Measurements from ENCODE around the gene AGA. TPM values are rescaled to one million over a fixed set of nuclear protein-coding genes. Genes with fewer than 3 reads are reported as not detected.

The AGA gene
- total and polyA plus RNA-seq, 2 donors (not counting 1 experiment from before 2014, with no cell fraction given) = 28.2 to 35.3 TPM

DNA sequence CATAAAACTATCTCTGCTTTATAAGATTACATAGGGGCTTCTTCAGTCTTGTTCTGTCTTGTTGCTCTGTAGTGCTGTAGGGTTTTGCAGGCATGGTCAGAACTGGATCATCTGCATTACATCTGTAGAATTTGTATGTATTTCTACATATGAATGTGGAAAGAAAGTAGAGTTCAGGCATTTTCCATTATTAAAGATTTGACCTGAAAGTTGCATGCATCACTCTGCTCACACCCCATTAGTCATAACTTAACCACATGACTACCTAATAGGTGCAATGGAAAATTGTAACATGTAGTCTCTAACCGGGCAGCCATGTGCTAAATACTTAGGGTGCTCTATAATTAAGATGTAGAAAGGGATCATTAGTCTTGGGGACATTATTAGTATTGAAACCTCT, 45.7 kb upstream of the AGA start:
- no peaks in the 10 kb centered on the region for H3K27me3 Mint-ChIP-seq
- no CpG with 5 or more reads among the region's 1 CpG for WGBS (ENCODE audit: insufficient coverage)
- H2AFZ ChIP-seq (ENCODE audit: insufficient read depth, low read depth, low read length, poor library complexity, severe bottlenecking) = no peak overlapping the region
- H3K27ac ChIP-seq (ENCODE audit: low read length in 2 of 2) = no peak overlapping the region
- no peaks in the 10 kb centered on the region for H3K9me3 Mint-ChIP-seq (ENCODE audit: insufficient read depth)
- no peak overlapping the region for H3K4me3 Mint-ChIP-seq
- H4K20me1 ChIP-seq (ENCODE audit: control insufficient read depth, insufficient read depth, low read length, poor library complexity, severe bottlenecking) = no peaks in the 10 kb centered on the region
- H3K27me3 ChIP-seq (replicated peaks in 1 of 4; ENCODE audit: control extremely low read depth in 1 of 4, control insufficient read depth in 3 of 4, insufficient read depth in 4 of 4, low read length in 3 of 4) = no peaks in the 10 kb centered on the region
- TF ChIP-seq EZH2 (IDR thresholded peaks at IDR 0.05; ENCODE audit: borderline replicate concordance, insufficient read depth, low read depth, low read length, poor library complexity, severe bottlenecking) (no peak), CTCF (IDR thresholded peaks at IDR 0.05) (no peak)
- ChIA-PET CTCF (no interaction called here), POLR2A (no interaction called here)
- no peaks in the 10 kb centered on the region for H3K79me2 ChIP-seq (ENCODE audit: control insufficient read depth, insufficient read depth, low read length)
- no peak overlapping the region for H3K9ac ChIP-seq (ENCODE audit: low read length)
- no peak for ATAC-seq (ENCODE audit: low read depth)
- H3K4me1 Mint-ChIP-seq = no peaks in the 10 kb centered on the region
- no peaks in the 10 kb centered on the region for H3K36me3 ChIP-seq (replicated peaks in 1 of 2; ENCODE audit: control extremely low read depth in 1 of 2, control insufficient read depth in 1 of 2, extremely low read depth in 1 of 2, insufficient read depth in 2 of 2, low read length in 1 of 2)
- DNase-seq = no peak
- no peaks in the 10 kb centered on the region for H3K9me3 ChIP-seq (ENCODE audit: control extremely low read depth in 1 of 3, control insufficient read depth in 2 of 3, insufficient read depth in 1 of 3, low read length in 2 of 3)
- H3K4me1 ChIP-seq (ENCODE audit: control insufficient read depth in 2 of 2, insufficient read depth in 2 of 2, low read length in 2 of 2) = no peaks in the 10 kb centered on the region
- H3K4me3 ChIP-seq (ENCODE audit: control extremely low read depth in 1 of 5, extremely low read depth in 1 of 5, insufficient read depth in 1 of 5, low read depth in 2 of 5, low read length in 4 of 5) = no peak overlapping the region
- intact Hi-C loops (cut with micrococcal nuclease) = no loop called here
- H3K27ac Mint-ChIP-seq = no peak overlapping the region
- no peak overlapping the region for H3K4me2 ChIP-seq (replicated peaks; ENCODE audit: low read depth, low read length, poor library complexity, severe bottlenecking)

DNA sequence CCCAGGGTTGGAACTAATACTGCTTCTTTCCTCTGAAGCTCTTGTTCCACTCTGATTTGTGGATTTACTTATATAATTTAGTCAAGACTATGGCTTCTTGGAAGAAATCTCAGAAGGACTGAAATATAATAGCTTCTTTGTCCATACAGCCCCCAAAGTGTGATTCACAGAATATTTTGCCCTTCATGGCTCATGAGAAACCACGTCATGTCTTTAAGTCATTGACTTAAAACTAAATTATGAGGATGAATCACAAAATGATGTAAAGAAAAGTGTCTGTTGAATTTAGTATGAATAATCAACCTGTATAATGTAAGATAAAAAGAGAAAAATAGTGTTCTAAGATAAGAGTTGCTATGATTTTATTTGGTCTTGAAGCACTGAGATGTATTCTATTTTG, 43.3 kb upstream of the AGA start:
- Mint-ChIP-seq H3K4me3 (no peak overlapping the region), H3K27me3 (no peaks in the 10 kb centered on the region), H3K4me1 (no peaks in the 10 kb centered on the region), H3K27ac (no peak overlapping the region), H3K9me3 (ENCODE audit: insufficient read depth) (no peaks in the 10 kb centered on the region)
- Histone ChIP-seq H3K79me2 (ENCODE audit: control insufficient read depth, insufficient read depth, low read length) (no peaks in the 10 kb centered on the region), H3K36me3 (replicated peaks in 1 of 2; ENCODE audit: control extremely low read depth in 1 of 2, control insufficient read depth in 1 of 2, extremely low read depth in 1 of 2, insufficient read depth in 2 of 2, low read length in 1 of 2) (no peaks in the 10 kb centered on the region), H3K4me3 (ENCODE audit: control extremely low read depth in 1 of 5, extremely low read depth in 1 of 5, insufficient read depth in 1 of 5, low read depth in 2 of 5, low read length in 4 of 5) (no peak overlapping the region), H3K4me1 (ENCODE audit: control insufficient read depth in 2 of 2, insufficient read depth in 2 of 2, low read length in 2 of 2) (no peaks in the 10 kb centered on the region), H3K9me3 (ENCODE audit: control extremely low read depth in 1 of 3, control insufficient read depth in 2 of 3, insufficient read depth in 1 of 3, low read length in 2 of 3) (no peaks in the 10 kb centered on the region), H3K9ac (ENCODE audit: low read length) (no peak overlapping the region), H4K20me1 (ENCODE audit: control insufficient read depth, insufficient read depth, low read length, poor library complexity, severe bottlenecking) (no peaks in the 10 kb centered on the region), H3K4me2 (replicated peaks; ENCODE audit: low read depth, low read length, poor library complexity, severe bottlenecking) (no peak overlapping the region), H2AFZ (ENCODE audit: insufficient read depth, low read depth, low read length, poor library complexity, severe bottlenecking) (no peak overlapping the region), H3K27ac (ENCODE audit: low read length in 2 of 2) (no peak overlapping the region), H3K27me3 (replicated peaks in 1 of 4; ENCODE audit: control extremely low read depth in 1 of 4, control insufficient read depth in 3 of 4, insufficient read depth in 4 of 4, low read length in 3 of 4) (no peaks in the 10 kb centered on the region)
- ChIA-PET POLR2A (no interaction called here), CTCF (no interaction called here)
- no peak for ATAC-seq (ENCODE audit: low read depth)
- TF ChIP-seq EZH2 (IDR thresholded peaks at IDR 0.05; ENCODE audit: borderline replicate concordance, insufficient read depth, low read depth, low read length, poor library complexity, severe bottlenecking) (no peak), CTCF (IDR thresholded peaks at IDR 0.05) (no peak)
- no CpG with 5 or more reads among the region's 1 CpG for WGBS (ENCODE audit: insufficient coverage)
- DNase-seq = no peak
- intact Hi-C loops (cut with micrococcal nuclease) = no loop called here

All from B cell (primary cell).